Measurements from ENCODE around the gene ZIC4.

DNA sequence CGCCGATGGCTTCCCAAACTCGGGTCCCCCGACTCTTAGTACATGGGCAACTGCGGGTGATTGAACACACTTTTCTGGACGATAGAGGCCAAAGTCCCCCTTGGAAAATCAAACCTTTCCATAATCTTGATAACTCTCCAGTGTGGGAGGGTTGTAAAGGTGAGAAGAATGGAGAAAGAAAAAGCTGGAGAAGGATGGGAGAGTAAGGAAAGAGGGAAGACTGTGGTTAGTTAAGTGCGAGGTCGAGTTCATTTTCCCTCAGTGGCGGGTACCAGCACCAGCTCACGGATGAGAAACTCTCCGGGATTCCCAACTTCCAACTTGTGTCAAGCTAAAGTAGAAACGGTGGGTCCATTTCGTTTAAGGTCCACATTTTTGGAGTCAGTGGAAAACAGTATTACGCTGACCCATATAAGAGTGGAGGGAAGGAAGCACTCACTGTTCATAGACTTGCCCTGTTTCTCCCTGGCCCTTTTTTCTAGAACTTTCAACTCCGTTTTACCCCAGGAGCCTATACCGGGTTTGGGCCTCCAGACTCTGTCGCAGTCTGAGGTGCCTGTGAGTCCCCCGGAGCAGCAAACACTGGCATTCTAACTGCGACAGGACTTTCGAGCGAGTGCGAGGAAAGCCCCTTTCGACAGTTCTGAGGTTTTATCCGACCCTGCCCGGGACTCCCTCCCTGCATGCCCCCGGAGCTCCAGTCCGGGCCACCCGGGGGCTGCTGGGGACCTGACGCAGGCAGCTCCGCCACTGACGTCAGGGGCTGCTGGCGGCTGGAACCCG lies 17.6 kb upstream of the ZIC4 start:
- TF ChIP-seq ZFP30 (CRISPR knock-in tag; IDR thresholded peaks at IDR 0.05): no peak
- TF ChIP-seq, protein P1, sequence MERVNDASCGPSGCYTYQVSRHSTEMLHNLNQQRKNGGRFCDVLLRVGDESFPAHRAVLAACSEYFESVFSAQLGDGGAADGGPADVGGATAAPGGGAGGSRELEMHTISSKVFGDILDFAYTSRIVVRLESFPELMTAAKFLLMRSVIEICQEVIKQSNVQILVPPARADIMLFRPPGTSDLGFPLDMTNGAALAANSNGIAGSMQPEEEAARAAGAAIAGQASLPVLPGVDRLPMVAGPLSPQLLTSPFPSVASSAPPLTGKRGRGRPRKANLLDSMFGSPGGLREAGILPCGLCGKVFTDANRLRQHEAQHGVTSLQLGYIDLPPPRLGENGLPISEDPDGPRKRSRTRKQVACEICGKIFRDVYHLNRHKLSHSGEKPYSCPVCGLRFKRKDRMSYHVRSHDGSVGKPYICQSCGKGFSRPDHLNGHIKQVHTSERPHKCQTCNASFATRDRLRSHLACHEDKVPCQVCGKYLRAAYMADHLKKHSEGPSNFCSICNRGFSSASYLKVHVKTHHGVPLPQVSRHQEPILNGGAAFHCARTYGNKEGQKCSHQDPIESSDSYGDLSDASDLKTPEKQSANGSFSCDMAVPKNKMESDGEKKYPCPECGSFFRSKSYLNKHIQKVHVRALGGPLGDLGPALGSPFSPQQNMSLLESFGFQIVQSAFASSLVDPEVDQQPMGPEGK (CRISPR knock-in tag; IDR thresholded peaks at IDR 0.05; ENCODE audit: borderline replicate concordance): no peak
- TF ChIP-seq ESRRG (CRISPR knock-in tag; IDR thresholded peaks at IDR 0.05): no peak
- no peak for TF ChIP-seq TCF4 (CRISPR knock-in tag; IDR thresholded peaks at IDR 0.05; ENCODE audit: borderline replicate concordance)
- TF ChIP-seq OSR1 (CRISPR knock-in tag; IDR thresholded peaks at IDR 0.05): no peak
- TF ChIP-seq ZNF8 (CRISPR knock-in tag; IDR thresholded peaks at IDR 0.05): no peak
